ENCODE measurements around the gene RASAL2.

DNA sequence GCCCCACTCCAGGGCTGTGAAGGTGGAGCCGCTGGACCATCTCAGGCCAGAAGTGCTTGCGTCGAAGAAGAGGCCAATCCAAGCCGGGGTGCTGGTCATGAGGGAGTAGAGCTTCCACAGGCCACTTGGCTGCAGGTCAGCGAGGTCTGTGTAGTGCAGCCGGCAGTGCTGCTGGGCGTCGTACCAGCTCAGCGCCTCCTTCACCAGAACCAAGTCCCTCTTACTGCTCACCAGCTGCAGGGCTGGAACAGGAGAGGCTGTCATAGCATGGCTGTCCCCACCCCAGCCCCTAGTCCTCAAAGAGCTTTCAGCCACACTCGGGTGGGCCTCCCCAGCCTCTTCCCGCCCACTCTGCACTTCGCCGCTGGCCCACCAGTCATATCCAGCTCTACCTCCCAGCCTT lies 400.7 kb downstream of the RASAL2 start:
- TF ChIP-seq POLR2A (IDR thresholded peaks at IDR 0.05), result no peak
- TF ChIP-seq, protein P1, sequence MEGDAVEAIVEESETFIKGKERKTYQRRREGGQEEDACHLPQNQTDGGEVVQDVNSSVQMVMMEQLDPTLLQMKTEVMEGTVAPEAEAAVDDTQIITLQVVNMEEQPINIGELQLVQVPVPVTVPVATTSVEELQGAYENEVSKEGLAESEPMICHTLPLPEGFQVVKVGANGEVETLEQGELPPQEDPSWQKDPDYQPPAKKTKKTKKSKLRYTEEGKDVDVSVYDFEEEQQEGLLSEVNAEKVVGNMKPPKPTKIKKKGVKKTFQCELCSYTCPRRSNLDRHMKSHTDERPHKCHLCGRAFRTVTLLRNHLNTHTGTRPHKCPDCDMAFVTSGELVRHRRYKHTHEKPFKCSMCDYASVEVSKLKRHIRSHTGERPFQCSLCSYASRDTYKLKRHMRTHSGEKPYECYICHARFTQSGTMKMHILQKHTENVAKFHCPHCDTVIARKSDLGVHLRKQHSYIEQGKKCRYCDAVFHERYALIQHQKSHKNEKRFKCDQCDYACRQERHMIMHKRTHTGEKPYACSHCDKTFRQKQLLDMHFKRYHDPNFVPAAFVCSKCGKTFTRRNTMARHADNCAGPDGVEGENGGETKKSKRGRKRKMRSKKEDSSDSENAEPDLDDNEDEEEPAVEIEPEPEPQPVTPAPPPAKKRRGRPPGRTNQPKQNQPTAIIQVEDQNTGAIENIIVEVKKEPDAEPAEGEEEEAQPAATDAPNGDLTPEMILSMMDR (IDR thresholded peaks at IDR 0.05), result no peak

Data from adrenal gland (tissue), 5 donors.